Heart right ventricle (tissue), 16 donors: ENCODE measurements around the gene FFAR2. TPM values are rescaled to one million over a fixed set of nuclear protein-coding genes. Genes with fewer than 3 reads are reported as not detected.
"Not testable (repeated sequence)": the region's sequence is repeated elsewhere in the genome, so short reads cannot be mapped to it uniquely, and the experiment has no call there.

Experiments
- ATAC-seq, 8 donors: fragments of 200-7000 bp; cut with Tn5 transposase; one replicate each; pipeline ENCODE4 v1.9.1; 2020; ENCODE audit warnings: mild to moderate bottlenecking in 8 of 8, moderate library complexity in 8 of 8, moderate number of reproducible peaks in 1 of 8
- DNase-seq, 2 donors: peaks; one replicate each; pipeline ENCODE4 v3.0.0-alpha.2; 2020
- H3K27ac ChIP-seq, 10 donors: fragments of 200-600 bp; sonication (generic) in 2 of 10; one replicate each; pipeline versions ENCODE4 v1.5.0 to v1.8.0; 2020 to 2022; ENCODE audit warnings: mild to moderate bottlenecking in 3 of 10
- H3K27me3 ChIP-seq, 7 donors: fragments of 200-600 bp; one replicate each; pipeline ENCODE4 v1.8.0; 2021 to 2022; ENCODE audit warnings: mild to moderate bottlenecking in 2 of 7
- H3K36me3 ChIP-seq, 9 donors: fragments of 200-600 bp; sonication (generic) in 1 of 9; one replicate each; pipeline versions ENCODE4 v1.5.0 to v1.8.0; 2020 to 2022; ENCODE audit warnings: mild to moderate bottlenecking in 2 of 9
- H3K4me1 ChIP-seq, 9 donors: fragments of 200-600 bp; sonication (generic) in 1 of 9; one replicate each; pipeline versions ENCODE4 v1.5.0 to v1.8.0; 2020 to 2022; ENCODE audit warnings: mild to moderate bottlenecking in 4 of 9
- H3K4me3 ChIP-seq, 10 donors: fragments of 200-600 bp; sonication (generic) in 2 of 10; one replicate each; pipeline versions ENCODE4 v1.5.0 to v1.8.0; 2020 to 2022; ENCODE audit warnings: mild to moderate bottlenecking in 7 of 10, moderate library complexity in 2 of 10
- H3K9me3 ChIP-seq, 11 donors: fragments of 200-600 bp in 10 of 11; sonication (generic) in 2 of 11; one replicate each; pipeline versions ENCODE4 v1.5.0 to v1.8.0; 2013 to 2022; ENCODE audit warnings: mild to moderate bottlenecking in 2 of 11, control low read depth in 1 of 11, moderate library complexity in 1 of 11
- WGBS, 2 donors: extraction: QIAGEN DNeasy Blood & Tissue Kit; methylation state at CpG; one replicate each; pipeline ENCODE4 v1.1.7; 2013; ENCODE audit warnings: inconsistent platforms in 1 of 2; 5-methylcytosine and 5-hydroxymethylcytosine counted together
- intact Hi-C, 10 donors: fragments of 100-400 bp; cut with DNase I; formaldehyde crosslinking; loops; one replicate each; pipeline versions ENCODE4 v1.11.1 to v1.14.2; 2022
- polyA plus RNA-seq, 2 donors: library from polyadenylated mRNA; stranded (reverse); fragments of 200-250 nt; gene quantifications; one replicate each; pipeline ENCODE4 v1.2.3, GENCODE V29; 2013
- total RNA-seq, 10 donors: library from RNA; stranded (reverse); fragmentation: NEBNext Ultra II Directional in 3 of 10; extraction: Animal tissue kit (Norgen Biotek cat#: 25700) in 3 of 10; gene quantifications; one replicate each; pipeline versions ENCODE4 v1.2.1 to v1.2.4, GENCODE V29; 2021 to 2023
- TF ChIP-seq, protein P1 (sequence below), 9 donors: fragments of 200-600 bp; sonication (generic) in 2 of 9; IDR thresholded peaks; one replicate each; pipeline versions ENCODE4 v1.5.0 to v1.8.0; 2021 to 2022; ENCODE audit warnings: antibody characterized with exemption in 9 of 9, mild to moderate bottlenecking in 5 of 9, moderate library complexity in 1 of 9
- donor health status: Arrhythmogenic right ventricular cardiomyopathy.
- donor health status: ischemic (EF 13 %, LVEDD 7.1; RV severe dilation, severe dysfunction).
- donor health status: healthy with polysubstance abuse.
- donor health status: DM: no; HTN: yes; CAD: no.
- donor health status: DM: no; HTN: no; CAD: no.
- donor health status: ischemic (EF 25% LVEDD 6.9; RV normal size, moderate dysfunction).
- donor health status: ischemic (EF 25% LVEDD 5.7; RV mildly dilated, moderate dysfunction).
- donor health status: healthy.
- donor health status: DM: yes; HTN: yes; CAD: no.
- donor health status: Ischemic cardiomyopathy.
- donor health status: ischemic (EF 35%, LVEDD 5.7; RV mildly dilated, moderate dysfunction).
- donor health status: nonischemic (EF 11% LVEDD 7.7; RV severe dilation, severe dysfunction).
- donor health status: DM: yes; HTN: yes; CAD: no.
- donor health status: PGD.
- donor health status: ischemic (EF 29% LVEDD 5.4; RV normal size, mild dysfunction).
- donor health status: nonischemic (EF 23%, LVEDD 6.1; RV moderate dilation, normal function).

FFAR2 gene
- total and polyA plus RNA-seq, 12 donors = 0.10 to 1.4 (median 0.47) TPM; not detected in 1

DNA sequence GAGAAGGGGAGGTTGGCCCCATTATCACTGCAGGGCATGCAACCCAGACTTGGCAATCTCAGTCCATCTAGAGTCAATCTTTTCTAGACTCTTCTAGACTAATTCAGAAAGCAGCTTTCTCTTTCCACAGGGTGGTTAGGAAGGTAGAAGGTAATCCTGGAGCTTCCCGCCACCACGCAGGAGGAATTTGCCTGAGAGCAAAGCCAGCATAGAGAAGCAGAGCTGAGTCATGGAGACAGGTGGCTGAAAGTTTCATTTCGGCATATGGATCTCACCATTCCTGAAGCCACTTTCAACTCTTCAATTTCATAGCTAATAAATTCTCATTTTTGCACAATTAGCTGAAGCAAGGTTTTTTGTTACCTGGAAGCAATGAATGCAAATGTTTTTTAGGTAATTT lies 29.0 kb upstream of the FFAR2 start:
- no peak for DNase-seq
- Histone ChIP-seq H3K9me3 (no peaks in the 10 kb centered on the region), H3K27me3 (peaks cover 0 to 25% (median 4%) of the 10 kb centered on the region in 7 donors), H3K4me3 (no peak overlapping the region), H3K36me3 (no peaks in the 10 kb centered on the region), H3K27ac (no peak overlapping the region), H3K4me1 (peaks cover 0 to 8% (median 0%) of the 10 kb centered on the region in 9 donors)
- TF ChIP-seq, protein P1, sequence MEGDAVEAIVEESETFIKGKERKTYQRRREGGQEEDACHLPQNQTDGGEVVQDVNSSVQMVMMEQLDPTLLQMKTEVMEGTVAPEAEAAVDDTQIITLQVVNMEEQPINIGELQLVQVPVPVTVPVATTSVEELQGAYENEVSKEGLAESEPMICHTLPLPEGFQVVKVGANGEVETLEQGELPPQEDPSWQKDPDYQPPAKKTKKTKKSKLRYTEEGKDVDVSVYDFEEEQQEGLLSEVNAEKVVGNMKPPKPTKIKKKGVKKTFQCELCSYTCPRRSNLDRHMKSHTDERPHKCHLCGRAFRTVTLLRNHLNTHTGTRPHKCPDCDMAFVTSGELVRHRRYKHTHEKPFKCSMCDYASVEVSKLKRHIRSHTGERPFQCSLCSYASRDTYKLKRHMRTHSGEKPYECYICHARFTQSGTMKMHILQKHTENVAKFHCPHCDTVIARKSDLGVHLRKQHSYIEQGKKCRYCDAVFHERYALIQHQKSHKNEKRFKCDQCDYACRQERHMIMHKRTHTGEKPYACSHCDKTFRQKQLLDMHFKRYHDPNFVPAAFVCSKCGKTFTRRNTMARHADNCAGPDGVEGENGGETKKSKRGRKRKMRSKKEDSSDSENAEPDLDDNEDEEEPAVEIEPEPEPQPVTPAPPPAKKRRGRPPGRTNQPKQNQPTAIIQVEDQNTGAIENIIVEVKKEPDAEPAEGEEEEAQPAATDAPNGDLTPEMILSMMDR (IDR thresholded peaks at IDR 0.05) = no peak
- intact Hi-C loops = no loop called here
- WGBS, 2 donors = 81 to 89% methylated on average over 3 of the region's 3 CpGs
- no peak for ATAC-seq

DNA sequence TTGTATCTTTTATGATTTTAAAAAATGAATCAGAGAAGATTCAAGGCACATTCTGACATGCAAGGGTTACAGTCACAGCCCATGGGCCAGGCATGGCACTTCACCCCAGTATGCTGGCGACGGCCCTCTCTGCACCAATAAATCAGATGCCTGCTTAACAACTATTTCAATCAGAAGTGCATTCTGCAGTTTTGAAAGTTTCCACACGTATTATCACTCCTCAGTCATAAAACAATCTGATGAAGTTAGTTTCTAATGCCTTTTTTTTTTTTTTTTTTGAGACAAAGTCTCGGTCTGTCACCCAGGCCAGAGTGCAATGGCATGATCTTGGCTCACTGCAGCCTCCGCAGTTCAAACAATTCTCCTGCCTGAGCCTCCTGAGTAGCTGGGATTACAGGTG lies 28.3 kb upstream of the FFAR2 start:
- ATAC-seq = no peak
- Histone ChIP-seq H3K27me3 (peaks cover 0 to 19% (median 0%) of the 10 kb centered on the region in 7 donors), H3K27ac (no peak overlapping the region), H3K36me3 (no peaks in the 10 kb centered on the region), H3K9me3 (no peaks in the 10 kb centered on the region), H3K4me3 (no peak overlapping the region), H3K4me1 (peaks cover 0 to 8% (median 0%) of the 10 kb centered on the region in 9 donors)
- intact Hi-C loops = loop anchor here in 1 of 10 donors (5.0 kb wide), 1 partner anchor 52 kb away; no protein-coding TSS in a partner anchor
- TF ChIP-seq, protein P1 (IDR thresholded peaks at IDR 0.05) = no peak
- WGBS, 2 donors = 85 to 91% methylated on average over 5 of the region's 5 CpGs
- DNase-seq = no peak

DNA sequence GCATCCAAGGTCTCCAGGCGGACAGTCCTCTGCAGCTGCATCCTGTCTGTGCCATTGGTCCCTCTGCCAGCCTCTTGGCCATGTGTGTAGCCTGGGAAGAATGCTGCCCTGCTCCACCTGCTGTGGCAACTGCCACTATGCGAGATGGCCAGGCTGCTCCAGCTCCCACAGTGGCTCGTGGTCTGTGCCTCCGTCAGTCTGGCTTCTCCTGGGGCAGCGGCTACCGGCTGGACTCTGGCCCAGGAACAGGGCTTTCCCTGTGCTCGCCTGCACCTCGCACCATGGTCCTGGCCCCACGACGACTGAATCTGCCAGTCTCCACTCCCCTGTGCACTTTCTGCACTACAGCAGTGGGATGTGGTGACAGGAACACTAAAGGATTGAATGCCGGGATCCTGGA lies 26.7 kb upstream of the FFAR2 start:
- H3K9me3 ChIP-seq = no peaks in the 10 kb centered on the region
- no peak for ATAC-seq
- H3K4me3 ChIP-seq = no peak overlapping the region
- TF ChIP-seq, protein P1 (IDR thresholded peaks at IDR 0.05) = no peak
- H3K27me3 ChIP-seq = peaks cover 0 to 14% (median 0%) of the 10 kb centered on the region in 7 donors
- DNase-seq = no peak
- 61 to 65% methylated on average over 11 of the region's 11 CpGs for WGBS, 2 donors
- no peaks in the 10 kb centered on the region for H3K36me3 ChIP-seq
- intact Hi-C loops = loop anchor here in 1 of 10 donors (5.0 kb wide), 1 partner anchor 51 kb away; no protein-coding TSS in a partner anchor
- H3K4me1 ChIP-seq = peaks cover 0 to 8% (median 0%) of the 10 kb centered on the region in 9 donors
- no peak overlapping the region for H3K27ac ChIP-seq

DNA sequence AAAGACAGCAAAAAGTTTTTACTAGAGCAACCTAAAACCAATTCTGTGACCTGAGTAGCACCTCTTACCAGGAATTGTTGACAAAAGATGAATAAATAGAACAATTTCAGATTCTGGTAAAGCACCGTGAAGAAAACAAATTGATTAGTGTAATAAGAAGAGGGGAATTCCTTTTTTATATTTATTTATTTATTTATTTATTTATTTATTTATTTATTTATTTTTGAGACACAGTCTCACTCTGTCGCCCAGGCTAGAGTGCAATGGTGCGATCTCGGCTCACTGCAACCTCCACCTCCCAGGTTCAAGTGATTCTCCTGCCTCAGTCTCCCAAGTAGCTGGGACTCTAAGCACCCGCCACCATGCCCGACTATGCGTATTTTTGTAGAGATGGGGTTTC lies 24.7 kb upstream of the FFAR2 start:
- intact Hi-C loops = loop anchor here in 1 of 10 donors (5.0 kb wide), 1 partner anchor 49 kb away; no protein-coding TSS in a partner anchor
- WGBS, 2 donors = 96 to 98% methylated on average over 7 of the region's 7 CpGs
- not testable (repeated sequence) for H3K4me3 ChIP-seq, ATAC-seq, H3K4me1 ChIP-seq, H3K36me3 ChIP-seq, H3K27ac ChIP-seq, DNase-seq, H3K9me3 ChIP-seq, H3K27me3 ChIP-seq

DNA sequence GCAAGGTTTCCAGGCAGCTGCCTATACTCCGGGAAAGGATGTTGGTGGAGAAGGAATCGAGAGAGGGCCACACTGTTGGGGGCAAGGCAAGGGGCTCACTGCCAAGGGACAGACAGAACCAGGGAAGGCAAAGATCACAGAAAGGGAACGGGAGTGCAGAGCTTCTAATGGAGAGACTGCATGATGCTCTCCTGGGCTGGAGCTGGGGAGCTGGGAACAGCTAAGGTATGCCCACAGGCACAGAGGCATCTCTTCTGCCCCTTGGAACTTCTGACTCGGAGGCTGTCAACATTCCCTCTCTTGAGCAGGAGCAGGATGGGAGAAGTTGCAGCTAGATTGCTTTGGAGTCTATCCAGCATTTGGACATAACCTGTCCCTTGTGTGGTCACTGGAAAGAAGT lies 22.4 kb upstream of the FFAR2 start:
- no peak for DNase-seq
- intact Hi-C loops = no loop called here
- H3K36me3 ChIP-seq = no peaks in the 10 kb centered on the region
- 73 to 77% methylated on average over 4 of the region's 4 CpGs for WGBS, 2 donors
- H3K9me3 ChIP-seq = peaks cover 0 to 5% (median 0%) of the 10 kb centered on the region in 11 donors
- TF ChIP-seq, protein P1 (IDR thresholded peaks at IDR 0.05) = no peak
- H3K4me3 ChIP-seq = no peak overlapping the region
- no peak overlapping the region for H3K27ac ChIP-seq
- peaks cover 0 to 12% (median 0%) of the 10 kb centered on the region in 9 donors for H3K4me1 ChIP-seq
- no peak for ATAC-seq
- no peaks in the 10 kb centered on the region for H3K27me3 ChIP-seq
